UCSD-AML1 (cell line): Measurements from ENCODE around the gene VAMP3.
"Not testable (repeated sequence)": the region's sequence is repeated elsewhere in the genome, so short reads cannot be mapped to it uniquely, and the experiment has no call there.

ENCODE experiments used
- DNase-seq: peaks from one replicate; lab custom pipeline; 2025; ENCODE audit not compliant: unreplicated experiment; lab: John Stamatoyannopoulos, UW

Gene VAMP3

GRCh38 chr1:7767176-7767575 is 3.9 kb upstream of the VAMP3 start:
- no peak for DNase-seq

DNA sequence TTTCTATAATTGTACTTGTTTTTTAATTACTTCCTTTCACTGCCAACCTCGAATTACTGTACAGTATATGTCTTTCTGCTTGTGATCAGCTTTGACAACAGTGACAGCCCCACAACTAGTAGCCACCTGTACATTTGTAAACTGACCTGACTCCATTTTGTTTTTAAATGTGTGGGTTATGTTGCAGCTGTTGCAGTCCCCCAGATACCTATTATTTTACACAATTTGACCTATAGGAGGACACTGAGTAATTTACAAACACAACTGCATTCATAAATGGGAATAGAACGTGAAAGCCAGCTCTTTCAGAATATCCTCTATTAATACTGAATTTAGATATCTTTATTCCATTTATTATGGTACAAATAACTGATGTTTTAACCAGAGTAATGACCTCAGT is 2.5 kb upstream of the VAMP3 start:
- no peak for DNase-seq

DNA sequence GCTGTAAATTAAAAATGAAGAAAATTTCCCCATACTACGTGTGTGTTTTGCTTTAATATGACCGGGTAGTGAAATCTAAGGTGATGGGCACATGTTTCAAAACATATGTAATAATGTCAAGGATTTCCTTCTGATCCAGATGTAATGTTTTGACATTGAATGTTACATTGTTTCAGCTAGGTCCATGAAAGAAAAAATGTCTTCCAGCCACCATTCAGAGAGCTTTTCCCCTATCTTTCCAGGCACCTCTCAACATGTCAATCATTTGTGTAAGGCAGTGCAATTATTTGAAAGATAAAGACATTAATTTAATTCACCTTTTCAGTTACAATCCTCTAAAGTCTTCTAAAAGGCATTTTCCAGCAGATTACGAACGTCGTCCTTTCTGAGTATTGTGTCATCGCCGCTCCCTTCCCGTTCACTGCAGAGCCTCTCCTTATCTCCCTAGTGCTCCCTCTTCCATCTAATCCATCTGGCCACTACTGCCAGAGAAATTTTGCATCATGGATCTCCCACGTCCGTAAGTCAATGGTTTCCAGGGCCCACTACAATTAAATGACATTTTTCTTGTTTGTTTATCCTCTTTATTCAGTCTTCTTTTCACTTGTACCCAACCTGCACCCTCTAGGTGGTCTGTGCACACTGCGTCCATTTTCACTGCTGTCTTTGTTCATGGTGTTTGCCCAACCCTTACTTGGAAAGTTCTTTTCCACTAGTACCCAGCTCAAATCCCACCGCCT is 1.3 kb upstream of the VAMP3 start:
- no peak for DNase-seq

- no peak for DNase-seq
Measured at GRCh38 chr1:7770669-7770996, 463 bp upstream of the VAMP3 start.

DNA sequence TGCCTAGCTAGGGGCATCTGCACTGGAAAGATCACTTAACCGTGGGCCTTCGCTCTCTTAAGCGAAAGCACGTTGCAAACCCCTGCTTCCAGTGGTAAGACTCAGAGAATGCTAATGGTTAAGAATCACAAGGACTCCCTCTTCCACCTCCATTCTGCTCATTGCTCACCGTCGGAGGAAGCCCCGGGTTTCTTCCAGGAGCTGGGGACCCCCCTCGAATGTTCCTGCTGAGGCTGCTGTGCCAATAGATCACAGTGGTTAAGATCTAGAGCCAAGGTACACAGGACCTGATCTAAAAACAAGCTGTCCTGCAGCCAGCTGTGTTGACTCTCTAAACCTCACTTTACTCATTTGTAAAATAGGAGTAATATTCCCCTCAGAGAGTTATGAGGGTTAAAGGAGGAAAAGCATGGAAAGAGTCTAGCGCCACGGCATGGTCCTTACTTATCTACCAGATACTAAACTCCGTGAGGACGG is 765 bp downstream of the VAMP3 start:
- no peak for DNase-seq

- DNase-seq = no peak
Measured at GRCh38 chr1:7777591-7777990, 6.5 kb downstream of the VAMP3 start.

DNA sequence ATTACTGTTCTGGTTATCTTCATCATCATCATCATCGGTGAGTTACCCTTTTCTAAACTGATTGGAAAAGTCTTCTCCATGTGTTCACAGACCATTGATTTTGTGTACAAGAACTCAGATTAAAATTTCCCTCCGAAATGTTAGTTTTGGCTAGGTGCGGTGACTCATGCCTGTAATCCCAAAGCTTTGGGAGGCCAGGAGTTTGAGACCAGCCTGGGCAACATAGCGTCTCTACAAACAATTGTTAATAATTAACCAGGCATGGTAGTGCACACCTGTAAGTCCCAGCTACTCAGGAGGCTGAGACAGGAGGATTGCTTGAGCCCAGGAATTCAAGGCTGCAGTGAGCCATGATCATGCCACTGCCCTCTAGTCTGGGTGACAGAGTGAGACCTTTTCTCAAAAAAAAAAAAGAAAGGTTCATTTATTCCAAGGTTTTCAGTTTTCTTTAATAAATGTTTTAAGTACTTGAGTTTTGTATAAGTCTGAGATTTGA is 7.1 kb downstream of the VAMP3 start:
- no peak for DNase-seq

DNA sequence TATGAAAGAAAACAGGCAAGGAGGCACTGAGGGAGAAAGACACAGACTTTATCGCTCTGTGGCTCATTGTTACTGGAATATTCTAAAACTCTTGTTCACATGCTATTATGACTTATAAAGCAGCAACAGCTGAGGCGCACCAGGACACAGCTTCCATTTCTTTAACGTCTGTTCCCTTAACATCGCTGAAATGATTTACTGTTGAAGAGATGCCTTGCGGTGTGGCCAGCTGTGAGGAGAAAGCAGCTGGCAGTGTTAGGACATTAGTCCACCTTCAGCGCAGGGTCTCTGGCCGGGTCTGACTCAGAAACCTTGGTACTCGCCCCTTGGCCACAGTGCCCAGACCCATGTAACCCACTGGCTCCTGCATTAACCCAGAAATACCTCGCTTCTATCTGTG is 9.9 kb downstream of the VAMP3 start:
- no peak for DNase-seq

DNA sequence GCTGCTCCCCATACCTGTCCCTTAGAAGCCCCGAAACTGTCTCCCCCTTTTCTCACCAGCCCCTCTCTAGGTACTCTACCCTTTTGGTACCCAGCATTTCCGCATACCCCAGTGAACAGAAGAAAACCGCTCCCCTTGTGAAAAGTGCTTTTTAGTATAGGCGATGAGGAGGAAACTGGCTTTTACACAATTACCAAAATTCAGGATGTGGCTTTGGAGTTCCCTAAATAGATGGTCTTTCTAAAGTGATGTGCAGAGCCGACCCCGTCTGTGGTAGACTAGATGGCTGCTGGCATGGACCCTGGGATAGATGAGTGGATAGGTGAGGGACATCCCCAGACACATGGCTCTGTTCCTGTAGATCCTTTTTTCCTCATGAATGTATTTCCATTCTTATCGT is 10.4 kb downstream of the VAMP3 start:
- DNase-seq = peak; percentile 20

DNA sequence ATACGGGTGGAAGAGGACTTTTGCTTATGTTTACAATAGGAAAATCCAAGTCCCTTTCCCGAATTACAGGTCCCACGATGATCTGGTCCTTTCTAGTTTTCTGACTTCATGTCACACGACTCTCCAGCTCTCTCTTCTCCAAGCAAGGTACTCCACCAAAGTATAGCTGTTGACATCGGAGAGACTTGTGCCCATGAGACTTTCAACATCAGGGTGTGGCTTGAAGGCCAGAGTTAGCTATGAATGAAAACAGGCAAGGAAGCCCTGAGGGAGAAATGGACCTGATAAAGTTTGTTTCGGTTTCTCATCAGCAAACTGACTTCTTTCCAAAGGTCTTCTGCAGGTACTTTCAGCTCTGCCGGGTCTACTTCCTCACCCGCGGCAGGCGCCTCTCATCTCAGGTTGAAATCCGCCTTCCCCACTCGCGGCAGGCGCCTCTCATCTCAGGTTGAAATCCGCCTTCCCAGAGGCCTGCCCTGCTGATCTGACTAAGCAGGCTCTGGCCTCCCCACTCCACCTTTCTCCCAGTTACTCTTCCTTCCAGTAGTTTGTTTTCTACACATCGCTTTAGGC is 10.9 kb downstream of the VAMP3 start:
- DNase-seq = no peak

DNA sequence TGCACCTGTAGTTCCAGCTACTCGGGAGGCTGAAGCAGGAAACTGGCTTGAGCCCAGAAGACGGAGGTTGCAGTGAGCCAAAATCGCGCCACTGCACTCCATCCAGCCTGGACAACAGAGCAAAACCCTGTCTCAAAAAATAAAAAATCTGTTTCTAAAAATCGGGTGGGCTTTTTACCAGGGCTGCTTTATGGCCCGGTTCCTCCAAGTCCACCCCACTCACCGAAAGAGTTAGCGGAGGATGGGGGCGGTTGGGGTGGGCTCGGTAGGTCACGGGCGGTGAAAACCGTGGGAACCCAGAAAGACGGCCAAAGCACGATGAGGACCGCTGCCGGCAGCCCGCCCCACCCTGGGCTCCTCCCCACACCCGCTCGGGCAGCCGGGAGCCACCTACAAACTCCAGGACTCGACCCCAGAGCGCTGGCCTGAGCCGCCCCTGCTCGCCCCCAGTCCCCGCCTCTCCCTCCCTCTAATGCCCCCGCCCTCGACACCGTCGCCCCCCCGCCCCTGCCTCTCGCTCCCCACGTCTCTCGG is 12.1 kb downstream of the VAMP3 start:
- DNase-seq = peak; percentile 57

GRCh38 chr1:7783826-7784491 is 12.9 kb downstream of the VAMP3 start, which contains the start of gene PER3:
Gene PER3 (plus strand): TSS chr1:7784291. CDS start chr1:7784878, 587 bp downstream.
- peak; percentile 94 for DNase-seq

GRCh38 chr1:7784492-7785071 is 13.5 kb downstream of the VAMP3 start:
- no peak for DNase-seq

GRCh38 chr1:7785108-7785507 is 14.0 kb downstream of the VAMP3 start:
- DNase-seq = no peak

GRCh38 chr1:7786795-7787194 is 15.7 kb downstream of the VAMP3 start:
- no peak for DNase-seq

GRCh38 chr1:7789828-7790227 is 18.7 kb downstream of the VAMP3 start:
- DNase-seq = no peak

GRCh38 chr1:7791027-7791426 is 19.9 kb downstream of the VAMP3 start:
- DNase-seq = not testable (repeated sequence)

- DNase-seq = no peak
Measured at GRCh38 chr1:7795406-7795805, 24.3 kb downstream of the VAMP3 start.

DNA sequence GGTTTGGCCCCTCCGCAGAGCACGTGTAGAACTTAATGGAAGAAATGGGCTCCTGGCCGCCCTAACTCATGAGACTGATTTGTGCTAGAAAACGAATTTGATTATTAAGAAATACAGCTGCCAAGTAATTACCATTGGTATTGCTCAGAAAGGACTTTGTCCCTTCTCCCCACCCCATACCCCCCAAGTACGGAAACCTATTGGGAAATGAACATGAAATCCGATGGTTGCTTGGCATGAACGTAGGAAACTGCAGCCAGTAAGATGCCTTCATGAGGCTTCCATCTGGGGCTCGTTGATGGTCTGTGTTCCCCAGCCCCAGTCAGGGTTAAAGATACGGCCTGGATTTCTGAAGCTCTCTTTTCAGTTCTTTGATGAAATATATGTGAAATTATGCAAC is 34.4 kb downstream of the VAMP3 start:
- no peak for DNase-seq

DNA sequence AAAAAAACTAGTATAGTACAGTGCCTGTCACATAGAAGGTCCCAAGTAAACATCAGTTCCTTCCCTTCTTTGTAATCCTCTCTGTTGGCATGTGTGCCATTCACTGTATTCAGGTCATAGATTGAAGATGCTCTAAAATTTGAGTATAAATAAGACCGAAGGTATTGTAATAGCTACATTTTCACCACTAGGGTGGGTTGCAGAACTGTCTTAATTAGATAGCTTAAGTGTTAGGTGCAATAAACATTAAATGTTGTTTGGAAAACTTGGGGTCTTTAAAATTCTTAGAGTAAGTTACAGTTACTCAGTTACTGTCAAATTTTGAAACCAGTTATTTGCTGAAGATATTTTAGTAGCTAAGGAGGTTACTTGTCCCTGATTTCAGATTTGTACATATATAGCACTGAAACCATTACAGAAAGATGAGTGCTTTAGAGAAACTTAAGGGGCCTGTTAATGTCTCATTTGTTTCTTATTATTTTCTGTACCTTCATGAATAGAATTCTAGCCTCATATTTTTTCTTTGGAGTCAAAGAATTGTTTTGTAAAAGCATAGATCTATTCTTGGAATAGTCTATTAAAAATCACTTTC is 37.3 kb downstream of the VAMP3 start:
- DNase-seq = no peak

GRCh38 chr1:7809742-7810141 is 38.6 kb downstream of the VAMP3 start:
- no peak for DNase-seq
